Limb (tissue), 2 donors: Measurements from ENCODE around the gene ARHGAP33.

Experiments used
- DNase-seq, 2 donors: peaks; one replicate each; pipeline ENCODE4 v3.0.0-alpha.2; 2016; ENCODE audit errors: extremely low spot score in 2 of 2

ARHGAP33 gene

DNA sequence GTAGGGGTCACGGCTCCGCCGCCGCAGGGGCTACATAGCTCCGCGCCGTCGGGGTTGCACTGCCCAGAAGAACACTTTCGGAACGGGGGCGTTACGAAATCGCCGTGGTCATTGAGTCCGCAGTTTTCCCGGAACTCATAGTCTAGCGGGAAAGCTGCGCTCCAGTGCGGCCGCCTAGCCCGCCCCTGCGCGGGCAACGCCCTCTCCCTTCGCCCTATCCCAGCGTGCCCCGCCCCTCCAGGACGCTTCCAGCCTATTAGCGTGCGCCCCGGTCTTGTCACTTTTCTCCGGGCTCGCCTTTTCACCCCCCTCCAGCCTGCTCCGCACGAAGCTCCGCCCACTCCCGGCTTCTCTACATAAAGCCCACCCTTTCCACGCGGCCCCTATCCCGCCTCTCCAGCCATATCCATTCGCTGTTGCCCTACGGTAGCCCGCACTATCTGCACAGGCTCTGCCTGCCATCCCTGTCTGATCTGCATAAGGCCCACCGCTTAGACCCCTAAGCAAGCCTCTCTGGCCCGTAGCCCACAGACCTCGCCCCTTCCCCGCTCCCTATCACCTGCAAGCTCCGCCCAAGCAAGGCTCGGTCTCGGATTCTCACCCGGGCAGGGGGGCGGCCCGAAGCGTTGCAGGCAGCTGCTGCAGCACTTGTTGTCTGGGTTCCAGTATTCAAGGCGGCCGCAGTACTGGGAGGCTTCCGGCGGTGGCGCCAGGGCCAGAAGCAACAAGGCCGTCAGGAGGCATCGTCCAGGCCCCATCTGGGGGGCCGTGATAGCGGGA is 34.8 kb upstream of the ARHGAP33 start:
- peak; percentile 97 to 98 for DNase-seq

DNA sequence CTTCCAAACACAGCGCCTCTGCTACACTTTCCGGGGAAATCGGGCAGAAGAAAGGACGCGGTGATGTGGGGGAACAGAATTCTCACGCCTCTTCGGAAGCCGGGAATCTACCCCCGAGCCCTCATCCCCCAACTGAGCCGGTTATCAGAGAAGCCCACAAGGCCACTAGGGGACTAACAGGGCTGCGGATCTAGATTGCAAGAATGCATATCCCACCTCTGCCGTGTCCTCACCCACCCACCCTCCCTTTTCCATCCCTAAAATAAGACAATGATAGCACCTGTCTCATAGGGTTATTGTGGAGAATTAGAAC is 34.2 kb upstream of the ARHGAP33 start:
- no peak for DNase-seq

DNA sequence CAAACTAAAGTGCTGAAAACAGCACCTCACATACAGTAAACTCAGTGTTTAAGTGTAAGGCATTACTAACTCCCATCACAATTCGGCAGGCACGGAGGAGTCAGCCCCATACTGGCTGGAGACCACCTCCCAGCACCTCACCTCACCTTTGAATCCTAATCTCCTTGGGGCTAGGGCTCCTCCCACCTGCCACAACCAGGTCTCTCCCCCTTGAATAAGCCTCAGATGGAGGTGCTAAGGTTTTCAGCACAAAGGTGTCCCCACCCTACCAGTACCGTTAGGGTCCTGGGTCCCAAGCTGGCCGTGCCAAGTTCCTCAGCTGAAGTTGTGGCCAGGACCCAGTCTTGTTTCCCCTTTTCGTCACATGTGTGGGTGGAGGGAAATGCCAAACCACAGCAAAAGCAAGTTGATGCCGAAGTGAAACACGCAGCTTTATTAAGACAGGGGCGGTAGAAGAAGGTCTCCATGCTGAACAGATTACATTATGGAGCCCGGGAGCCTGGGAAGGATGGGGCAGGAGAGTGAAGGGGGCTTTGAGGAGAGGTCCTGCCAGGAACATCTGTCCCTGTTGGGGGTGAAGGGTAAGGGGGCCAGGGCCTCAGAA is 33.1 kb upstream of the ARHGAP33 start, which contains the start of gene IGFLR1:
Gene IGFLR1 (minus strand): TSS at position 332 of the 604 bp plus-strand sequence. CDS start 1,272 bp downstream, outside the sequence.
- no peak for DNase-seq

DNA sequence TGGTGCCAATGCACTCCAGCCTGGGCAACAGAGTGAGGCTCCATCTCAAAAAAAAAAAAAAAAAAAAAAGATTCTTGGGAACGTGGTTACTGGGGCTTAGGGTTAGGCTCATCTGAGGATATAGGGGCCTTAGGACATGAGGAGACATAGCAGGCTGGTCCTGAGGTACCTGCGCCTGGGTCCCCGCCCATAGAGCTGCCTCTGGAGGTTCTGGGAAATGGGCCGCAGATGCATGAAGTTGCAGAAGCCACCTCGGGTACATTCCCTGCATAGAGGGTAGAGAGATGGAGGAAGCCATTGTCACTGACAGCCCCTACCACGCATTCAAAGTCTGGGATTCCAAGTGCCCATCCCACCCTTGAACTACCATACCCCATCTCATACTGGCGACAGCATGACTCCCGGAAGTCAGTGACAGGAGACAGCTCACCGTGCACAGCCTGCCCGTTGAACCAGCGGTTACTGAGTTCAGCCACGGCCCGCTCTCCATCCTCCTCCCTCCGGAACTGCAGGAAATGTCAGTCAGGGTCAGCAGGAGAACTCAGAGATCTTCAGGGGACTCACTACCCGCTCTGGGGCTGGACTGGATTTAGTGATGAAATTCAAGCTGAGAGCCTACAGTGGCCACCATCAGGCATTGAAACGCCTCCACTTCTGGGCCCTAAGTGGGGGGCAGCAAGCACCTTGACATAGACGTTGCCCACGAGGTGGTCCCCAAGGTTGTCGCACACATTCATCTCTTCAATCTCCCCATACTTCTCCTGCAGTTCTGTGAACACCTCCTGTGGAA is 31.5 kb upstream of the ARHGAP33 start:
- no peak for DNase-seq

DNA sequence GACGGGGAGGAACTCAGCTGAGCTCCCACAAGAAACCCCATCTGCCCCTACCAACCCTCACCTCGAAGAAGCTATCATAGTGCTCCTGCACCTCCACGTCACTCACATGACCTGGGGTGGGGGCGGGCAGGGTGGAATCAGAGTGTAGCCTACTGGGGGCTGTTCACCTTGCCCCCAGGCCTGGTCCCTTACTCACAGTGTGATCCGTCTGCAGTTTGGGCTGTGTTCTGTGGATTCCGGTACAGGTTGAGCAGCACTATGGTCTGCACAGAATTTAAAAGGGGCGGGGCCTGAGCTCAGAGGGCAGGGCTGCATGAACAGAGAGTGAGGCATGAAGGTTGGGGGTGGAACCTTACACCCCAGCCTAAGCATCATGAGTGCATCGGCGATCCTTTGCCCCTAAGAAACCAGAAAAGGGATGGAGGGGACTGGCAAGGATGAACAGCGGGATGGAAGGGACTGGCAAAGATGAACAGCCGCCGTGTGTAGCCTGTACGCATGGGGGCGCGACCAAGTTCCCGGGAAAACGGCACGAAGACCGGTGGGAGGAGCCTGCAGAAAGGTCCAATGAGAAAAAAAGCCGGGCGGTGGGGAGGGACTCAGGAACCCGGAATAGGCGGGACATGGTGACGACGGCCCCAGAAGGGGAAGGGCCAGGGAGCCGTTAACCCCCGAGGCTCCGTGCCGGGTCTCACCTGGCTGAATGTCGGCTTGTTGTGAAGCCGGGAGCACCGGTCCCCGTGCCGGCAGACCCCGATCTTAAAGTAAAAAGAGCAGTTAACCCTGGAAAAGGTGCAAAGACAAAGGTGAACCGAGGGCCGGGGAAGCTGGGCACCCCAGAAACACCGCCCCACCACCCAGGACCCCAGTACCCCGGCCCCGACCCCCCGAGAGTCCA is 30.7 kb upstream of the ARHGAP33 start:
- DNase-seq = peak; percentile 95 to 96

DNA sequence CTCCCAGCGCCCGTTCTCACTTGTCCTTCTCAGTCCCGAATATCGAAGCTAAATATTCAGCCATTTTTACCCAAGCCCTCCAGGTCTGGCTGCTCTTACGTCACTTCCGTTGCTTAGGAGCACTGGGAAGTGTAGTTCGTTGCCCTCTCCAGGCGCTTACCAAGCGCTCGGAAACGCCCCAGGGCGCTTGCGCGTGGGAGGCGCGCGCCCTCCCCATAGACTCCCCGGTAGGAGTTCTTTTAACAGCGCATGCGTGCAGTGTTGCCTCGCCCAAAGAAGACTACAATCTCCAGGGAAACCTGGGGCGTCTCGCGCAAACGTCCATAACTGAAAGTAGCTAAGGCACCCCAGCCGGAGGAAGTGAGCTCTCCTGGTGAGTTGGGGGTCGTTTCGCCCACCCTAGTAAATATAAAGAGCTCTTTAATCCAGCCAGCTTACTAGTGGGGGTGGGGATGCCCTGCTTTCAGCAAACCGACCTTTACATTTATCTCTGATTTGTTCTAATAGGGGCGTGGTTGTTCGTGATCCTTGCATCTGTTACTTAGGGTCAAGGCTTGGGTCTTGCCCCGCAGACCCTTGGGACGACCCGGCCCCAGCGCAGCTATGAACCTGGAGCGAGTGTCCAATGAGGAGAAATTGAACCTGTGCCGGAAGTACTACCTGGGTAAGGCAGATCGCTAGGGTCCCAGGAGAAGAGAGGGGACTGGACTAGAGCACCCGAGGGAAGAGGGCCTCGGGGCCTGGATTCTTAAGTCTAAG is 29.9 kb upstream of the ARHGAP33 start, which contains the start of the genes PSENEN and U2AF1L4:
Gene PSENEN (plus strand): TSS at position 324 of the 759 bp plus-strand sequence. CDS start 280 bp downstream, at position 604.
Gene U2AF1L4 (minus strand): TSS at position 91 of the 759 bp plus-strand sequence. CDS start 27 bp downstream, at position 64.
- peak; percentile 97 to 100 for DNase-seq

DNA sequence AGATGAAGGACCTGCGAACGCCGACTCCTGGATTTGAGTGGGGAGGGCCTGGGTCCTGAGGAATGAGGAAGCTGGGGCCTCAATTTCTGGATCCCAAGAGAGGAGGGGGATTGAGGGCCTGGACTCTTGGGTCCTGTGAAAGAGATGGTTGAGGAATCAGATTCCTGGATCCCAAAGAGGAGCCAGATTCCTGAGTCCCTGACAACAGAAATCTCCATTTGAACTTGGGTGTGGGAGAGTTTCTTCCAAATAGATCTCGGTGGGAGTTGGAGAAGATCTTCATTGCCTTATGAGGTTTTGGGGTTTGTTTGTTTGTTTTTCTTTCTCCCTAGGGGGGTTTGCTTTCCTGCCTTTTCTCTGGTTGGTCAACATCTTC is 29.3 kb upstream of the ARHGAP33 start:
- no peak for DNase-seq

DNA sequence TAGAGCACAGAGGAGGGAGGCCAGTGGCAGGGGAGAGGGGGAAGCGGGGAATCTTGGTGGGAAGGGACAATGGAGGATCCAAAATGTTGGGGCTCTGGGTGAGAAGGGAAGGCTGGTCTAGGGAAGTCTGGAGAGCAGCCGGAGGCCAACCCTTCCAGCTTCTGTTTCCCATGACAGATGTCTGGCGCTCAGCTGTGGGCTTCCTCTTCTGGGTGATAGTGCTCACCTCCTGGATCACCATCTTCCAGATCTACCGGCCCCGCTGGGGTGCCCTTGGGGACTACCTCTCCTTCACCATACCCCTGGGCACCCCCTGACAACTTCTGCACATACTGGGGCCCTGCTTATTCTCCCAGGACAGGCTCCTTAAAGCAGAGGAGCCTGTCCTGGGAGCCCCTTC is 28.8 kb upstream of the ARHGAP33 start:
- DNase-seq = no peak

DNA sequence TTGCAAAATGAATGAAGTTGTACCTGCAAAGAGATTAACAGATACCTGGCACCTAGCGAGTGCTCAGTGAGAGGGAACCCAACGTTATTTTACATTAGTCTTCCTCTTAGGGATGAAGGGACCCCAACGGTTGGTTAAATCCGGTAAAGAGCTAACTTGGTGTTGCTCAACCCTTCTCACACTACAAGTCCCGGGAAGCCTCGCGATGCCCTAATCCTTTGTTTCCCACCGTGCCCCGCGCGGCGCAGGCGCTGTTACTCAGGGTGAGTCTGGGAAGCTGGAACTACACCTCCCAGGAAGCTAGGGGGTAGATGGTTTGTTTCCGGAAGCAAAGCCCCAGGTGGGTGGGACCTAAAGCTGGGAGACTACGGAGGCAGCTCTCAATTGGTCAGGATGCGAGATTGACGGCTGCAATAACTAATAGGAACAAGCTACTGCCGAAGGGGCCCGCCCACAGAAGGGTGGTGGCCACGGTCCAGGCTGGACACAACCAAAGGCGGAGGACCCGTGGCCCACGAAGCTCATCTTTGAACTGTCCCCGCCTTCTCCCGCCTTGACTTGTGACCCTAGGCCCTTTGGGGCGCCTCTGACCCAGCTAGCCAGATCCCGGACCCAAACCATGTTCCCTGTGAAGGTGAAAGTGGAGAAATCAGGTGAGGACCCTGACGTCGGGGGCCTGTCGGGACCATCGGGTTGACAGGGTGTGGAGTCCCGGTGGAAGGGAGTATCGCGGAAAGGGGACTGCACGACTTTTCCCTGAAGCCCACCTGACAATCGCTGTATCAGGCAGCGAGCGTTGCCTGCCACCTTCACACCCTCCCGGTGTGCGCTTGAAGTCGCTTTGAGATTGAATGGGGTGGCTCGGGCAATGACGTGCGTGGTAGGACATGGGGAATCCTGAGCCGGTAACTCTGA is 27.0 kb upstream of the ARHGAP33 start, which contains the start of gene LIN37:
Gene LIN37 (plus strand): TSS at position 471 of the 915 bp plus-strand sequence. CDS start 149 bp downstream, at position 620.
- DNase-seq = peak; percentile 98 to 100

DNA sequence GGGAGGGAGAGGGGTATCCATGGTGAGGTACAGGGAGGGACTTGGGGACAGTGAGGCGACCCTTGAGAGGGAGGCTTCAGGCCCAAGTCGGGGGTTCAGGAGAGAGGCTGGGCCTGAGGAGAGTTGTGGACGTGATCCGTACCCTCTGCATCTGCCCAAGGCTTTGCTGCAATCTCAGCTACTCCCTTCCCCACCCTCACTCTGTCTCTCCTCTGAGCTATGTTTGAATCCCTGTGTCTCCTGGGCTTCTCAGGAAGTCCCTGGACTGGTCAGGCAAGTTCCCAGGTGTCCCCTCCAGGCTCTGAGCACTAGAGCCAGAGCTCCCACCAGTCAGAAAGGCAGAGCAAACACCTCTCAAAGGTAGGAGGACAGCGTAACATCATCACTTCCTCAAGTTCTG is 25.2 kb upstream of the ARHGAP33 start:
- DNase-seq = peak in 1 of 2 donors; percentile 29

DNA sequence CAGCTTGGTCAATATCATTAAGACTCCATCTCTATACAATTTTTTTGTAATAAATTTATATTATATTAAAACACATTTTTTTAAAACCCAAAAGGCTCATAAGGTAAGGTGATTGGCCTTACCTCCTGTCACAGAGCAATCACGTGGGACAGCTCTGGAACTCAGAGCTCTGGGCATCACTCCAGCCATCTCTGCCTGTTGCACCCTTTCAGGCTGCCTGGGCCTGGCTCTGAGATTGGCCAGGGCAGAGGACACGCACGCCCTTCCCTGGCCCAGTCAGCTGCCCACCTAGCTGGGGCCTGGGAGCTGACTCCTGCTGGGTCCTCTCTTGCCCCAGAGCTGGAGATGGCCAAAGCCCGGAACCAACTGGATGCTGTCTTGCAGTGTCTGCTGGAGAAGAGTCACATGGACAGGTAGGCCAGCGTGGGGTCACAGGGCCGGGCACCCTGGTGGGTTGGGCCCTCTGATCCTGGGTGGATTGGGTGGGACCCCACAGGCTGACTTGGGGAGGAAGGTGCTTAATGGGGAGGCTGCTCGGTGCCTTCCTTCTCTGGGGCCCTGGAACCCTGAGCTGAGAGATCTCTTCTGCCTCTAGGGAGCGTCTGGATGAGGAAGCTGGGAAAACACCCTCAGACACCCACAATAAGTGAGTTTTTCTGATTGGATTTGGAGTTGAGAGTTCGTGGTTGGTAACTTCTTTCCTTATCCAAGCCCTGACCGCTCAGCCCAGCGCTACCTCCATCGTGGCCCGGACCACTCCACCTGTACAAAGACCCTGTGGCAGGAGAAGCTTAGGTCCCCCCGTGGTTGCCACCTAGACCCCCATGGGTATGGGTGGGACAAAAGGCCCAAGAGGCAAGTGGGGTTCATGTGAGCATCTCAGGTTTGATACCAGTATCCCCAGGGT is 23.3 kb upstream of the ARHGAP33 start:
- DNase-seq = peak in 1 of 2 donors; percentile 24

DNA sequence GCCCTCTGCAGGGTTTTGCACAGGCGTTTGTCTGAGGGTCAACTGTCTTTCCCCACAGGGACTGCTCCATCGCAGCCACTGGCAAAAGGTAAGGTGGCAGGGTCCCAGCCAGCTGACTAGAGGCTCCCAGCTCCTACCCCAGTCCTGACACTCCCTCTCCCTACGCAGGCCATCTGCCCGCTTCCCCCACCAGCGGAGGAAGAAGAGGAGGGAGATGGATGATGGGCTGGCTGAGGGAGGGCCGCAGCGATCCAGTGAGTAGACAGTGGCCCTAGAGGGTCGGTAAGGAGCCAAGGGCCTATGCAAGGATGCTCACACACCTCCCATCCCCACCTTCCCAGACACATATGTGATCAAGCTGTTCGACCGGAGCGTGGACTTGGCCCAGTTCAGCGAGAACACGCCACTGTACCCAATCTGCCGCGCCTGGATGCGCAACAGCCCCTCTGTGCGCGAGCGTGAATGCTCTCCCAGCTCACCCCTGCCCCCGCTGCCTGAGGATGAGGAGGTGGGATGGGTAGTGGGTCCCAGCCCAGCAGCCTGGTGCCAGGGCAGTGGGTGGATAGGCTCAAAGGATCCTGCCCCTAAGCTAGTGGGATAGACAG is 22.5 kb upstream of the ARHGAP33 start:
- DNase-seq = peak in 1 of 2 donors; percentile 29

DNA sequence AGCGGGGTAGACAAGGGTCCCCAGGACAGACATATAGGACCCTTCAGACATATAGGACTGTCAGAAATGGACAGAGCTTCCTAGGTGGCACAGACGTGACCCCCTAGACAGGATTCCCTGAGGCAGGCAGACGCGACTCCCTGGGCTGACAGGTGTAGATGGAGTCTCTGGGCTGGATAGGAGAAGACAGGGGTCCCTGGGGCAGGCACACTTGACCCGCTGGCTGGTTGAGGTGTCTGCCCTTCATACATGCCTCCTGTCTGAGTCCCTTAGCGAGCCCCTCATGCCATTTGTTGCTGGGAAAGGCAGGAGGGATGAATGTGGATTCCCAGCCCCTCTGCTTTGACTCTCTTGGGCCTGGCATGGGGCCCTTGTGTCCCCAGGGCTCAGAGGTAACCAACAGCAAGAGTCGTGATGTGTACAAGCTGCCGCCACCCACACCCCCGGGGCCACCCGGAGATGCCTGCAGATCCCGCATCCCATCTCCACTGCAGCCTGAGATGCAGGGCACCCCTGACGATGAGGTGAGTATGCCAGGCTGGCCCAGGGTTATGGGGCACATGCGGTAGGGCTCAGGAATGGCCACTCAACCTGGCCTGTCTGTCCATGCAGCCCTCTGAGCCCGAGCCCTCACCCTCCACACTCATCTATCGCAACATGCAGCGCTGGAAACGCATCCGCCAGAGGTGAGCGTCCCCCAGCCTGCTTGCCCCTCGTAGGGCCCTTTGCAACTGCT is 21.6 kb upstream of the ARHGAP33 start:
- DNase-seq = peak in 1 of 2 donors; percentile 26

DNA sequence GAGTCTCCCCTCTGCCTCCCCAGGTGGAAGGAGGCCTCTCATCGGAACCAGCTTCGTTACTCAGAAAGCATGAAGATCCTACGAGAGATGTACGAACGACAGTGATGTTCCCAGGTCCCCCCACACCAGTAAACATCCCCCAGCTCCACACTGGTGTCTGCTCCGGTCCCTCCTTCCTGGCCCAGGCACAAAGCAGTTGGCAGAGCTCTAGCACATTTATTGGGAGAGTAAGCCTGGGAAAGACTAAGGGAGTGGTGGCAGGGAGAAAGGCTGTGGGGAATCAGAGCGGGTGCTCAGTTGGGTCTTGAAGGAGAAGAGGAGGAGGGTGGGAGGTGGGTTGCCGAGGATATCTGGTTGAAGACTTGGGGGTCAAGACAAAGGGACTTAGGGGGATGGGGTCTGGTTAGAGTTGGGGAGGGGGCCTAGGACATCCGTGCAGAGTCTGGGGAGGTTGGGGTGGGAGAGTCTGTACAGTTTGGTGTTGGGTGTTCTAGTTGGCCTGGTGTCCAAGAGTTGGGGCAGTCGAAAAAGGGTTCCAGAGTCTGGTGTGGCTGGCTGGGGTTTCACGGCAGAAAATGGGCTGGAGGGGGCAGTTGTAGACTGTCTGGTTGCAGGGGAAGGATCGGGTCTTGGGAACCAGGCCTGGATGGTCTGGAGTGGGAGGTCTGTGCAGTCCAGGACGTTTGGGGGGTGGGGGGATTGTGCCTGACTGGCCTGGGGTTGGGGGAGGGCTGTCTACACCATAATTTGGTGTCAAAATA is 20.8 kb upstream of the ARHGAP33 start:
- DNase-seq = peak in 1 of 2 donors; percentile 29

DNA sequence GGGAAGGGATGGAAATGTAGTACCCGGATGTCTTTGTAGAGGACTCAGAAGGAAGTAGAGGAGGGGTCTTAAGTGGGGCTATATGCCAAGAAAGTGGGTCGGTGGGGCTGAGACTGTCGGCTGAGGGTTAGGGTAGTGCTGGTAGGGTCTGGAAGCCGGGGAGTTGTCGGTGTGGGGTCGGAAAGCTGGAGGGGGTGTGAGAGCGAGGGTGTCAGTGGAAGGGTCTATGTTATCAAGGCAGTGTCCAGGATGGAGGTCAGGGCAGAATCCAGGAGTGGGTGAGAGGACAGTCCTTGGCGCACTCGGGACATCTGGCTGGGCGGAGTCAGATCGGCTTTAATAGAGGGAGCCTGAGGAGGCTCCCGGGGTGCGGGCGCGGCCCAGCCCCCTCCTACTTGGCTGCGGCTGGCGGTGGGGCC is 20.2 kb upstream of the ARHGAP33 start:
- DNase-seq = no peak
